Activated CD8-positive, alpha-beta T cell treated with anti-CD3 and anti-CD28 coated beads for 36 hours (primary cell): Measurements from ENCODE around the gene ERC2. TPM values are rescaled to one million over a fixed set of nuclear protein-coding genes. Genes with fewer than 3 reads are reported as not detected.

Source experiments
- ATAC-seq: fragments of 200-7000 bp; cut with Tn5 transposase; one replicate; pipeline ENCODE4 v1.10.0; 2021; ENCODE audit warnings: mild to moderate bottlenecking, moderate library complexity
- CTCF ChIA-PET: fragments of 350-600 bp; sonication (Branson Sonifier 250); formaldehyde crosslinking; loops from one replicate; lab custom pipeline; 2021; ENCODE audit warnings: antibody characterized with exemption; lab: Charles Lee
- POLR2A ChIA-PET: fragments of 350-600 bp; sonication (Branson Sonifier 250); formaldehyde crosslinking; loops from one replicate; lab custom pipeline; 2021; ENCODE audit warnings: antibody characterized with exemption; lab: Charles Lee
- DNase-seq: peaks from one replicate; pipeline ENCODE4 v3.0.0-alpha.2; 2020
- H3K27ac Mint-ChIP-seq: one replicate; pipeline ENCODE4 v1.8.0; 2021; ENCODE audit warnings: mild to moderate bottlenecking, mixed read lengths
- H3K27me3 Mint-ChIP-seq: one replicate; pipeline ENCODE4 v1.8.0; 2021; ENCODE audit warnings: mixed read lengths
- H3K36me3 Mint-ChIP-seq: one replicate; pipeline ENCODE4 v1.8.0; 2021; ENCODE audit warnings: low read depth, mixed read lengths
- H3K4me1 Mint-ChIP-seq: one replicate; pipeline ENCODE4 v1.8.0; 2021; ENCODE audit warnings: low read depth, mixed read lengths
- H3K4me3 Mint-ChIP-seq: one replicate; pipeline ENCODE4 v1.8.0; 2021; ENCODE audit warnings: mild to moderate bottlenecking, moderate library complexity, mixed read lengths
- H3K9me3 Mint-ChIP-seq: one replicate; pipeline ENCODE4 v1.8.0; 2021; ENCODE audit warnings: mixed read lengths
- CTCF ChIP-seq: fragments of 200-600 bp; IDR thresholded peaks from one replicate; pipeline ENCODE4 v1.8.0; 2022; ENCODE audit warnings: antibody characterized with exemption, mild to moderate bottlenecking
- intact Hi-C: fragments of 100-400 bp; cut with micrococcal nuclease; formaldehyde crosslinking; loops from one replicate; pipeline ENCODE4 v1.10.0; 2022
- total RNA-seq, 2 experiments: library from RNA; stranded (reverse); gene quantifications; one replicate each; pipeline ENCODE4 v1.2.3, GENCODE V29; 2021

ERC2 gene
- total RNA-seq, 2 experiments from 2014 or later: 0.18 to 0.52 TPM

- ATAC-seq (no peak), DNase-seq (no peak)
- H3K27ac Mint-ChIP-seq: no peak overlapping the region
- H3K27me3 Mint-ChIP-seq: no peaks in the 10 kb centered on the region
- intact Hi-C loops: no loop called here
- H3K9me3 Mint-ChIP-seq: no peaks in the 10 kb centered on the region
- H3K36me3 Mint-ChIP-seq: no peaks in the 10 kb centered on the region
- ChIA-PET CTCF (no interaction called here), POLR2A (no interaction called here)
- no peak for TF ChIP-seq CTCF
- H3K4me1 Mint-ChIP-seq: no peaks in the 10 kb centered on the region
- H3K4me3 Mint-ChIP-seq: no peak overlapping the region
Observed at GRCh38 chr3:55770077-55770476, 698.2 kb downstream of the ERC2 start.

- DNase-seq: no peak
- no peak for ATAC-seq
- H3K27me3 Mint-ChIP-seq: no peaks in the 10 kb centered on the region
- ChIA-PET POLR2A (no interaction called here), CTCF (no interaction called here)
- no peaks in the 10 kb centered on the region for H3K9me3 Mint-ChIP-seq
- intact Hi-C loops: no loop called here
- no peak overlapping the region for H3K27ac Mint-ChIP-seq
- H3K36me3 Mint-ChIP-seq: no peaks in the 10 kb centered on the region
- H3K4me1 Mint-ChIP-seq: no peaks in the 10 kb centered on the region
- H3K4me3 Mint-ChIP-seq: no peak overlapping the region
- TF ChIP-seq CTCF: no peak
Observed at GRCh38 chr3:55766753-55767152, 701.5 kb downstream of the ERC2 start.

- ChIA-PET POLR2A (no interaction called here), CTCF (no interaction called here)
- no peak for ATAC-seq
- Mint-ChIP-seq H3K4me1 (no peaks in the 10 kb centered on the region), H3K36me3 (no peaks in the 10 kb centered on the region), H3K9me3 (no peaks in the 10 kb centered on the region), H3K4me3 (no peak overlapping the region), H3K27me3 (no peaks in the 10 kb centered on the region), H3K27ac (no peak overlapping the region)
- intact Hi-C loops: no loop called here
- no peak for DNase-seq
- TF ChIP-seq CTCF: no peak
Observed at GRCh38 chr3:55765906-55766701, 702.2 kb downstream of the ERC2 start.

GRCh38 chr3:55765398-55765797 lies 702.9 kb downstream of the ERC2 start:
- Mint-ChIP-seq H3K9me3 (no peaks in the 10 kb centered on the region), H3K4me1 (no peaks in the 10 kb centered on the region), H3K36me3 (no peaks in the 10 kb centered on the region), H3K27me3 (no peaks in the 10 kb centered on the region), H3K27ac (no peak overlapping the region), H3K4me3 (no peak overlapping the region)
- POLR2A ChIA-PET: no interaction called here
- CTCF ChIA-PET: no interaction called here
- TF ChIP-seq CTCF: no peak
- ATAC-seq: no peak
- intact Hi-C loops: no loop called here
- DNase-seq: no peak

- intact Hi-C loops: no loop called here
- H3K27me3 Mint-ChIP-seq: no peaks in the 10 kb centered on the region
- H3K27ac Mint-ChIP-seq: no peak overlapping the region
- H3K4me3 Mint-ChIP-seq: no peak overlapping the region
- TF ChIP-seq CTCF: no peak
- DNase-seq (no peak), ATAC-seq (no peak)
- no peaks in the 10 kb centered on the region for H3K36me3 Mint-ChIP-seq
- no peaks in the 10 kb centered on the region for H3K4me1 Mint-ChIP-seq
- POLR2A ChIA-PET: no interaction called here
- H3K9me3 Mint-ChIP-seq: no peaks in the 10 kb centered on the region
- CTCF ChIA-PET: interaction anchor here (1.5 kb wide), 1 partner anchor 10 kb away, joined by 3 read pairs; no protein-coding TSS in a partner anchor
Observed at GRCh38 chr3:55756976-55757375, 711.3 kb downstream of the ERC2 start.
